ENCODE data around the gene PEX19.

DNA sequence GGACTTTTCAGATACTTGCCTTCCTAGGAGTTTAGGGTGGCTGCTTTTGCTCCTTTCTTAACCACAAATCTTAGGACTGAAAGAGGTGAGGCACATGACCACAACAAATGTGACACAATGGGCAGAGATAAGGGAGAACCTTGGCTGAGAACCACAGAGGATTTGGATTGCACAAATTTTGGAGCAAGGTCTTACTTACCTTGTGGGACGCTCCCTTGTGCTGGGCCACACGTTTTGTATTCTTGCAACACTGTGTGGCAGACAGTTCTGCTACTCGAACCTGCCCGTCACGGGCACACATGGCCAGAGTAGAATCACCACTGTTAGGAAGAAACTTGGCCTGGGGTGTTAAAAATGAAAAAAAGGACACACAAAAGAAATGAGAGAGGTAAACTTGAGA, 46.5 kb downstream of the PEX19 start:
- TF ChIP-seq, protein P1, sequence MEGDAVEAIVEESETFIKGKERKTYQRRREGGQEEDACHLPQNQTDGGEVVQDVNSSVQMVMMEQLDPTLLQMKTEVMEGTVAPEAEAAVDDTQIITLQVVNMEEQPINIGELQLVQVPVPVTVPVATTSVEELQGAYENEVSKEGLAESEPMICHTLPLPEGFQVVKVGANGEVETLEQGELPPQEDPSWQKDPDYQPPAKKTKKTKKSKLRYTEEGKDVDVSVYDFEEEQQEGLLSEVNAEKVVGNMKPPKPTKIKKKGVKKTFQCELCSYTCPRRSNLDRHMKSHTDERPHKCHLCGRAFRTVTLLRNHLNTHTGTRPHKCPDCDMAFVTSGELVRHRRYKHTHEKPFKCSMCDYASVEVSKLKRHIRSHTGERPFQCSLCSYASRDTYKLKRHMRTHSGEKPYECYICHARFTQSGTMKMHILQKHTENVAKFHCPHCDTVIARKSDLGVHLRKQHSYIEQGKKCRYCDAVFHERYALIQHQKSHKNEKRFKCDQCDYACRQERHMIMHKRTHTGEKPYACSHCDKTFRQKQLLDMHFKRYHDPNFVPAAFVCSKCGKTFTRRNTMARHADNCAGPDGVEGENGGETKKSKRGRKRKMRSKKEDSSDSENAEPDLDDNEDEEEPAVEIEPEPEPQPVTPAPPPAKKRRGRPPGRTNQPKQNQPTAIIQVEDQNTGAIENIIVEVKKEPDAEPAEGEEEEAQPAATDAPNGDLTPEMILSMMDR (conservative IDR thresholded peaks at IDR 0.05 in 1 of 2, IDR thresholded peaks at IDR 0.05 in 1 of 2; ENCODE audit: low read depth in 1 of 2, low read length in 2 of 2): no peak
- no peak for TF ChIP-seq EZH2 (IDR thresholded peaks at IDR 0.05; ENCODE audit: low read length, missing control alignments)
